GM12873 (cell line): Measurements from ENCODE around the gene HNRNPLL.

Source experiments
- CTCF ChIP-seq: IDR thresholded peaks from 2 replicates; pipeline ENCODE4 v1.5.1; 2012; ENCODE audit warnings: low read depth, mild to moderate bottlenecking, moderate library complexity, low read length, control low read depth; ENCODE audit not compliant: insufficient read depth; ENCODE audit errors: missing control alignments

The HNRNPLL gene

GRCh38 chr2:38602732-38603401 is at the start of gene HNRNPLL:
Gene HNRNPLL, minus strand, starts transcription at chr2:38602928. Its CDS starts 302 bp downstream, at chr2:38602626.
- peak; percentile 12 for TF ChIP-seq CTCF

- TF ChIP-seq CTCF = no peak
Measured at GRCh38 chr2:38650717-38651116, 48.0 kb upstream of the HNRNPLL start.

- TF ChIP-seq CTCF = no peak
Measured at GRCh38 chr2:38650012-38650411, 47.3 kb upstream of the HNRNPLL start.

GRCh38 chr2:38649176-38649728 is 46.5 kb upstream of the HNRNPLL start:
- no peak for TF ChIP-seq CTCF

GRCh38 chr2:38648107-38648761 is 45.5 kb upstream of the HNRNPLL start:
- TF ChIP-seq CTCF = no peak

GRCh38 chr2:38643021-38643671 is 40.4 kb upstream of the HNRNPLL start:
- no peak for TF ChIP-seq CTCF

- TF ChIP-seq CTCF = no peak
Measured at GRCh38 chr2:38636069-38636468, 33.3 kb upstream of the HNRNPLL start.
